Measurements from ENCODE around the gene MOGAT2. TPM values are rescaled to one million over a fixed set of nuclear protein-coding genes. Genes with fewer than 3 reads are reported as not detected.
A peak's percentile ranks its signal among the peaks of the same experiment; 100 is the strongest.

The MOGAT2 gene
- total RNA-seq, 2 donors from 2014 or later, result 0.26 to 0.38 TPM

- intact Hi-C loops (cut with DNase I), result no loop called here
- DNase-seq (peak; percentile 10), ATAC-seq (no peak)
Measured at GRCh38 chr11:75773595-75774353, 56.1 kb downstream of the MOGAT2 start.

DNA sequence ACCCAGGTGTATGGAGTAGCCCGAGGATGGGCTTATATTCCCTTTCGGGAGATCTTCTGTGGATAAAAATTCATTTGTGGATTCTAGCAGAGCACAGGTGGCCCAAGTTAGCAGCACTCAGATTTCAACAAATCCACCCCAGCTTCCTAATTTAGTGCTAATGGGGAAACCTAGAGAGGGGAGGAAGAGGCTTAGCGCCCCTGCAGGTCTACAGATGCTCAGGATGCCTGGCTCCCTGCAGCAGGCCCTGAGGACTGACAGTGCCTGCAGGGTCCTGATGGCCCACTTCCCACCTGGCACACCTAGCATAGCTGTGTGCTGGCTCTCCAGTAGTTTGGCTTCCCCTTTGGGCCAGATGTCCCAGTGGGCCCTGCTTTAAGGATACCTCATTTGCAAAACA, 57.4 kb downstream of the MOGAT2 start:
- ATAC-seq, result no peak
- no peak for DNase-seq
- intact Hi-C loops (cut with DNase I), result no loop called here

DNA sequence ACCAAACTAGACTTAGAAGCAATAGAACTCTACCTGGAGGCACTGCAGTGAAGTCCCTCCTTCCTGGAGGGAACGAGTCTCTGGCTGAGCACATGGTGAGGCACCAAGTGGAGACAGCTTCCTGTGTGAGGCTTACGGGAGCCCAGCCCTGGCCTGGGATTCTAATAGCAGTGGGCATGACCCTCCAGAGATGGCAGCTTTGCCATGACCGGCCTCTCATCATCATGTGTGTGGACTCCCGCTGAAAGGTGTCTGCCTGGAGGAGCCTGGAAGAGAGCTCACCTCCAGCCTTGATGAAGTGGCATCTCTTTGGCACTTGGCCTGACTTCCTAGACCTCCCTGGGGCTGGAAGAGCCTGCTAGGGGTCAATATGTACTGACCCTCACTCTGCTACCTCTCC, 58.9 kb downstream of the MOGAT2 start:
- intact Hi-C loops (cut with DNase I), result no loop called here
- DNase-seq (no peak), ATAC-seq (no peak)

- intact Hi-C loops (cut with DNase I), result no loop called here
- ATAC-seq, result peak in 1 of 2 donors; percentile 32
- no peak for DNase-seq
Measured at GRCh38 chr11:75777461-75778110, 59.9 kb downstream of the MOGAT2 start.

- DNase-seq (no peak), ATAC-seq (no peak)
- intact Hi-C loops (cut with DNase I), result no loop called here
Measured at GRCh38 chr11:75778962-75779361, 61.3 kb downstream of the MOGAT2 start.

DNA sequence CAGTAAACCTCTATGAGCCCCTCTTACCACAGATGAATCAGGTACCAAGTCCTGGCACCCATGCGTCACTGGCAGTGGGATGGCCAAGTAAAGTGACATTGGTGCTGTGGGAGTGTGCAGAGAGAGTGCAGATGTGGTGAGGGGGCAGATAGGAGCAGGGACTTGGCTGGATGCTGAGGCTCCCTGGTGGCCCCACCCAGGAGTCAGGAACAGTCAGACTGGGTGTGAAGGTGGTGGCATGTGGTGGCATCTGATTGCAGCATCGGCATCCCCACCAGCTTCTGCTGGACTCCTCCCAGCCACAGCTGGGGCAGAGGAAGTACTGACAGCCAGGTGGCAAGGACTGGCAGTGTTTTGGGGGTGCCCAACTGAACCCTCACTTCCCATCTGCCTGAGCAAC, 62.3 kb downstream of the MOGAT2 start:
- ATAC-seq (no peak), DNase-seq (no peak)
- intact Hi-C loops (cut with DNase I), result no loop called here

- DNase-seq (no peak), ATAC-seq (no peak)
- intact Hi-C loops (cut with DNase I), result no loop called here
Measured at GRCh38 chr11:75780888-75781287, 63.2 kb downstream of the MOGAT2 start.

DNA sequence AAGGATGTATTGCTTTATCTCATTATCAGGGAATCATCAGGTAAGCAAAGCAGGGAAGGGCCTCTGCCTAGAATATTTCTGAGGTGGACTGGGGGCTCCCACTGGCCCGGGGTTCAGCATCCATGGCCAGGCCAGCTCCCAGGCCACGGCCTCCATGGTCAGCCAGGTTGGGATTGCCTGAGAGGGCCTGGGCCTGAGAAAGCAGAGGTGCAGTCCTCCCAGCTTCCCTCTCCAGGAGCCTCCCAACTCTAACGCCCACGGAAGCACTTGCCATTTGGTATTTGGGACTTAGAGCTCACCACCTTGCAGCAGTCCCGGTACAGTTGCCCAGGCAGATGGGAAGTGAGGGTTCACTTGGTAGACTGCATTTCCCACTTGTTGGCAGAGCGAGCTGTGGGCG, 63.7 kb downstream of the MOGAT2 start:
- intact Hi-C loops (cut with DNase I), result no loop called here
- no peak for DNase-seq
- no peak for ATAC-seq

- intact Hi-C loops (cut with DNase I), result no loop called here
- no peak for DNase-seq
Measured at GRCh38 chr11:75781831-75782230, 64.2 kb downstream of the MOGAT2 start.

More at GRCh38 chr11:75781831-75782230, 64.2 kb downstream of the MOGAT2 start:
- no peak for ATAC-seq

Other genes starting within 250 kb of the MOGAT2 start
- gene GDPD5, start 191.9 kb upstream of the MOGAT2 start, total RNA-seq, result 10 to 100 TPM; 12.3 to 17.6 TPM
- 100 to 1,000 TPM; 105 to 137 TPM for gene SERPINH1, start 155.6 kb upstream of the MOGAT2 start, total RNA-seq
- gene MAP6, start 48.8 kb upstream of the MOGAT2 start, total RNA-seq, result 1 to 10 TPM; 5.6 to 5.9 TPM
- gene DGAT2, start 50.9 kb downstream of the MOGAT2 start, total RNA-seq, result 100 to 1,000 TPM in 1 of 2 donors, 10 to 100 TPM in 1; 81.2 to 131 TPM
- 10 to 100 TPM; 13.9 to 17.7 TPM for gene UVRAG, start 97.4 kb downstream of the MOGAT2 start, total RNA-seq

All from left cardiac atrium (tissue), 4 donors.